Measurements from ENCODE around the gene ADPRS. TPM values are rescaled to one million over a fixed set of nuclear protein-coding genes. Genes with fewer than 3 reads are reported as not detected.

Gene ADPRS
- total RNA-seq, 4 donors from 2014 or later: 18.9 to 35.9 (median 29.7) TPM

DNA sequence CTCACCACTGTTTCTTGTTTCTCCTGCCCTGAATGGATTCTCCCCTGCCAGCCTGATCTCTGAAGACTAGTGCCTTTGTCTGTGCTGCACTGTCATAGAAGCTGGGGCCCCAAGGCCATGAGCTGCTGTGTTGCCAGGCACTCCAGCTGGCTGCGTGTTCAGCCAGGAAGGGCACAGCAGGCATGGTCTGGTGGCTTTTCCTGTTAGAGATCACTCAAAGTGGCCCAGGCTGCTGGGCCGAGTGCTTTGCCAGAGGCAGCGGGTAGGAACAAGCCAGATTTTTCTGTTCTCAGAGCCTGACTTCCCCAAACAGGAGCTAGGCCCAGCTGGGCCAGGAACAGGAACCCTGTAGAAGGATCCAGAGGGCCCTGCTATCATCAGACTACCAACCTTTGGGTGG, 5.2 kb downstream of the ADPRS start:
- TF ChIP-seq, protein P1, sequence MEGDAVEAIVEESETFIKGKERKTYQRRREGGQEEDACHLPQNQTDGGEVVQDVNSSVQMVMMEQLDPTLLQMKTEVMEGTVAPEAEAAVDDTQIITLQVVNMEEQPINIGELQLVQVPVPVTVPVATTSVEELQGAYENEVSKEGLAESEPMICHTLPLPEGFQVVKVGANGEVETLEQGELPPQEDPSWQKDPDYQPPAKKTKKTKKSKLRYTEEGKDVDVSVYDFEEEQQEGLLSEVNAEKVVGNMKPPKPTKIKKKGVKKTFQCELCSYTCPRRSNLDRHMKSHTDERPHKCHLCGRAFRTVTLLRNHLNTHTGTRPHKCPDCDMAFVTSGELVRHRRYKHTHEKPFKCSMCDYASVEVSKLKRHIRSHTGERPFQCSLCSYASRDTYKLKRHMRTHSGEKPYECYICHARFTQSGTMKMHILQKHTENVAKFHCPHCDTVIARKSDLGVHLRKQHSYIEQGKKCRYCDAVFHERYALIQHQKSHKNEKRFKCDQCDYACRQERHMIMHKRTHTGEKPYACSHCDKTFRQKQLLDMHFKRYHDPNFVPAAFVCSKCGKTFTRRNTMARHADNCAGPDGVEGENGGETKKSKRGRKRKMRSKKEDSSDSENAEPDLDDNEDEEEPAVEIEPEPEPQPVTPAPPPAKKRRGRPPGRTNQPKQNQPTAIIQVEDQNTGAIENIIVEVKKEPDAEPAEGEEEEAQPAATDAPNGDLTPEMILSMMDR (IDR thresholded peaks at IDR 0.05; ENCODE audit: low read depth): no peak

DNA sequence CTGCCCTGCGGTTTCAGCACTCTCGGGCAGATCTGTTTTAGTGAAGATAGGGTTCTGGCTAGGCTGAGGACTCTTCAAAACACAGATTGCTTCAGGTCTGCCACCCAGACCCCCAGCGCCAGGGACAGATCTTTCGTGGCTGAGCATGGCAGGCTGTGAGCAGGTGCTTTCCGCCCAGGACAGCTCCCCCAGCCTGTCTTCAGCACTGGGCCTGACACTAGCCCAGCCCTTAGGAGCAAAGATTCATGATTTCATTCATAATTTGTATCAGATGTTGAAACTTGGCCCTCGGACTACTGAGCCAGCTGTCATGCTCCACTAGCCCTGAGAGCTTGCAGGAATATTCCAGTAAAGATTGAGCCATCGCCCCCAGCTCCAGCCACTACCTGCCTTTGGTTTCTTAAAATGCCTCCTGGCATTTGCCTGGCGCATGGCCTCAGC, 5.9 kb downstream of the ADPRS start:
- TF ChIP-seq, protein P1 (IDR thresholded peaks at IDR 0.05; ENCODE audit: low read depth): no peak

DNA sequence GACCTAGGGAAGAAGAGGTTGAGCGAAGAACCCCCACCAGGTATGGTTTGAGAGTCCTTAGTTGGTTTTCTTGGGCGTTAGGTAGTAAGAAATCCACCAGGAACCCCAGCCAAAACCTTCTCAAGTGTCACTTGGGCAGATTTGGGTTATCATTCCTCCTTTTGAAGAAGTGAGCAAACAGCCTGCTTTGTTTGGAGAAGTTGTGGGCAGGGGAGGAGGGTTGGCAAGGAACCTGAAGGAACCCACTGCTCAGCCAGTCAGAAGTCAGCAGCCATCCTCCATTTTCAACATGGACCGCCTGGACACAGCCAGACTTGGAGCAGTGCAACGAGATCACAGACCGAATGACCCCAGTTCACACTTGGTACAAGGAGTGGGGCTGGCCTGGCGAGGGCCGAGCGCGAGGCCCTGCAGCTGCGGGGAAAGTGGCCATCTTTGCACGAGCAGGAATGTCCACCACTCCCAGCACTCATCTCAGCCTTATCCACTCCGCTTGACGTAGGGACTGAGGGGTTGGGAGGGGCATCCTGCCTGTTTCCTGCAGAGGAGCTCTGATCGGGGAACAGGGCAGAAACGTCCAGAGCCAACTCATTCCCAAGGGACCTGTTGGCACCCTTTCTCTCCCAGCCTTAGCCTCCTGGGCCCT, 7.2 kb downstream of the ADPRS start:
- TF ChIP-seq, protein P1 (IDR thresholded peaks at IDR 0.05; ENCODE audit: low read depth): no peak

DNA sequence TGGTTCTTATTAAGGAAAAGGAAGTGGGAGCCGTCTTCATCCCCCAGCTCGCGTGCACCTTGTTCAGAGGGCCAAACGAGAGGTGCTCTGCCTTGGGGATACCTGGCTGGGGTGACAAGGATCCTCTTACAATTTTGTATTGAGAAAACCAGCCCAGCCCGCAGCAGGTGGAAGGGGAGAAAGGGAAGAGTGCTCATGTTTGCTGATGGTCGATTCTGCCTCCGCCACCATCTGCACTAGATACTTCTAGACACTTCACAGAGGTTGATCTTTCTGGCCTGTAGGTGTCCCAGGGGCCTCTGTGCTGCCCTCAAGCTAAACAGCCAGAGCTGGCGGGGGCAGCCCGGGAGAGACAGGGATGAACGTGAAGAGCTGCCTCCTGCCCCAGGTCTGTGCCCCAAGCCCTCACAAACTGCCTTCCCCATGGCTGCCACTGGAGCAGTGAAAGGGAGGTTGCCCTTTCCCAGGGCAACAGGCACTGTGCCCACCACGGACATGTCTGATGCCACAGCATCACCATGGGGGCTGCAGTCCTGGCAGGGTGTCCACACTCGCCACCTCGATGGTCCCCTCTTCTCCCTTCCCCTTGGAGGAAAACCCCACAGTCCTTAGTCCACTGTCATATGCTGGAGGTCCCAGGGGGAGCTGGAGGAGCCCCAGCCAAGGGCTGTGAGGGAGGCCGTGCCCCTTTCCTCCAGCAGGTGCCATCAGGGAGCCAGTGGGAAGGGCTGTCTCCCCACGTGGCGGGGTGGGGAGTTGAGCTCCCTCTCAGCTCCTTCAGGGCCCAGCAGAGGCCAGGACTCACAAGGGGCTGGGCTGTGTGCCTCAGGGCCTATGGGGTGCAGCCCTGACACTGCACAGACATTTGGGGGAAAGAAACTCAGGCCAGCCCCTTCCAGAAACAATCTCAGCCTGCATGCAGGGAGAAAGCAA, 8.1 kb downstream of the ADPRS start:
- TF ChIP-seq, protein P1 (IDR thresholded peaks at IDR 0.05; ENCODE audit: low read depth): no peak

DNA sequence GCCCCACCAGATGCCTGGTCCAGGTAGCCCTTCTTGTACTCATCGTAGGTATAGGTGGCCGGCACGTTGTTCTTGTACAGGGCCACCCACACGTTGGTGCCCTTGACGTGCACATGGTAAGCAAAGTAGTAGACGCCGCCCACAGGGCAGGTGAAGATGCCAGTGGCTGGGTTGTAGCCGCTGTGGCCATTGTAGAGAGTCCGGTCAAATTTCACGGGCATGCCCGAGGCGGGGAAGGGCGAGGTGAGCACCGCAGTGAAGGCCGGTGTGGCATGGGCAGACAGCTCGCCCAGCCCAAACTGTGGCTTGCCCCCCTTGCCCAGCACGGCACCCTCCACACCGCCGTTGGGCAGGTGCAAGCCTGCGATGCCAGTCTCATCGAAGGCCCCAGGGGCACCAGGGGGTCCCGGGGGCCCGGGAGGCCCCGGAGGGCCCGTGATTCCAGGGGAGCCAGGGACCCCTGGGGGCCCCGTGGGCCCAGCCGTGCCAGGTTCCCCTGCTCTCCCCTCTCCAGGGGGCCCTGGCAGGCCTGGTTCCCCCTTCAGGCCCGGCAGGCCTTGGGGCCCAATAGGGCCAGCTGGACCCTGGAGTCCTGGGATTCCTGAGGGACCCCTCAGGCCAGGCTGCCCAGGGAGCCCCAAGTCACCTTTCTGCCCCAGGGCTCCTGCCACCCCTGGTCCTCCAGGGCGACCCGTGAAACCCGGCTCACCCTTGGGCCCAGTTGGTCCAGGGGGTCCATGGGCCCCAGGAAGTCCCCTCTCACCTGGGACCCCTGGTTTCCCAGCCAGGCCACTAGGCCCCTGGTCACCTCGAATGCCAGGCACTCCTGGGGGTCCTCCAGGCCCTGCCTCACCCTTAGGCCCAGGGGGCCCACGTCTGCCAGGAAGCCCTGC, 9.2 kb downstream of the ADPRS start:
- TF ChIP-seq, protein P1 (IDR thresholded peaks at IDR 0.05; ENCODE audit: low read depth): no peak

DNA sequence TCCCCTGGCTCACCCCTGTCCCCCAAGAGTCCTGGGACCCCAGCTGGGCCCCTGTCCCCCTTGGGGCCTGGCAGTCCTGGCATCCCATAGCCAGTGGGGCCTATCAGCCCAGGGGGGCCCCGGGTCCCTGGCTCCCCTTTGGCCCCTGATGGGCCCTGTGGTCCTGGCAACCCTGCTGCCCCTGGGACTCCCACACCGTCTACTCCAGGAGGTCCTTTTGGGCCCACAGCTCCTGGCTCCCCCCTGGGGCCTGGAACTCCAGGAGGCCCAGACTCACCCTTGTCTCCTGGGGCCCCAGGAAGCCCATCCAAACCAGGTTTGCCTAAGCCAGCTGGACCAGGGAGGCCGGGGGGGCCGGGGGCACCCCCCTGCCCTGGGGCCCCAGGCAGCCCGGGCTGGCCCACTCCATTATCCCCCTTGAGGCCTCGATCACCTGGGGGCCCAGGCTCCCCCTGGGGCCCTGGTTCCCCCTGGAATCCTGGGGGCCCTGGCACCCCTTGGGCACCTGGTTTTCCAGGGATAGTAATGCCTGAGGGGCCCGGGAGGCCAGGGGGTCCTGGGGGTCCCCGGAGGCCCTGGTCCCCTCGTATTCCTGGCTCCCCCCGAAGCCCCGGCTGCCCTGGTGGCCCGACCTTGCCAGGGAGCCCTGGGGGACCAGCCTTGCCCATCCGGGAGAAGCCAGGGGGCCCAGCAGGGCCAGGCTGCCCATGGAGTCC, 10.1 kb downstream of the ADPRS start:
- TF ChIP-seq, protein P1 (IDR thresholded peaks at IDR 0.05; ENCODE audit: low read depth): no peak
